ENCODE measurements around the gene TIFAB.

GRCh38 chr5:135428586-135428985, 23.6 kb downstream of the TIFAB start:
- TF ChIP-seq CSRNP3 (CRISPR knock-in tag; IDR thresholded peaks at IDR 0.05) (no peak), PATZ1 (CRISPR knock-in tag; IDR thresholded peaks at IDR 0.05; ENCODE audit: borderline replicate concordance) (no peak), PPARA (CRISPR knock-in tag; IDR thresholded peaks at IDR 0.05; ENCODE audit: borderline replicate concordance) (no peak), ARNTL (CRISPR knock-in tag; IDR thresholded peaks at IDR 0.05; ENCODE audit: borderline replicate concordance, low read depth) (no peak), ZFP3 (CRISPR knock-in tag; IDR thresholded peaks at IDR 0.05) (no peak), ZNF565 (CRISPR knock-in tag; conservative IDR thresholded peaks at IDR 0.05; ENCODE audit: low read depth) (no peak), ZNF70 (CRISPR knock-in tag; IDR thresholded peaks at IDR 0.05) (no peak), CSDC2 (CRISPR knock-in tag; IDR thresholded peaks at IDR 0.05) (no peak), ZC3H10 (CRISPR knock-in tag; IDR thresholded peaks at IDR 0.05) (no peak), CREB5 (CRISPR knock-in tag; IDR thresholded peaks at IDR 0.05; ENCODE audit: low read depth) (no peak), TCF4 (CRISPR knock-in tag; IDR thresholded peaks at IDR 0.05; ENCODE audit: borderline replicate concordance) (no peak)
